Activated T-cell treated with anti-CD3 and anti-CD28 coated beads for 48 hours (primary cell): ENCODE measurements around the gene ATE1.
A peak's percentile ranks its signal among the peaks of the same experiment; 100 is the strongest.
"Not testable (repeated sequence)": the region's sequence is repeated elsewhere in the genome, so short reads cannot be mapped to it uniquely, and the experiment has no call there.

Source experiments
- DNase-seq: peaks from one replicate; pipeline ENCODE4 v3.0.0-alpha.2; 2020; ENCODE audit warnings: low read depth

Gene ATE1

GRCh38 chr10:121927841-121928527, at the start of gene ATE1:
Gene ATE1 (minus strand): TSS chr10:121928031. CDS start chr10:121927949, 82 bp downstream.
- peak; percentile 86 for DNase-seq

- DNase-seq = no peak
Measured at GRCh38 chr10:121976607-121977006, 48.8 kb upstream of the ATE1 start.

- DNase-seq = no peak
Measured at GRCh38 chr10:121975295-121976086, 47.7 kb upstream of the ATE1 start.

GRCh38 chr10:121974535-121975294, 46.9 kb upstream of the ATE1 start, which contains the start of gene NSMCE4A:
Gene NSMCE4A (minus strand): TSS chr10:121975217. CDS start chr10:121975165, 52 bp downstream.
- DNase-seq = peak; percentile 79

- DNase-seq = no peak
Measured at GRCh38 chr10:121974019-121974534, 46.2 kb upstream of the ATE1 start.

GRCh38 chr10:121969086-121969485, 41.3 kb upstream of the ATE1 start:
- not testable (repeated sequence) for DNase-seq

- DNase-seq = no peak
Measured at GRCh38 chr10:121965996-121966395, 38.2 kb upstream of the ATE1 start.

- no peak for DNase-seq
Measured at GRCh38 chr10:121961456-121961855, 33.6 kb upstream of the ATE1 start.

GRCh38 chr10:121959671-121960070, 31.8 kb upstream of the ATE1 start:
- no peak for DNase-seq

GRCh38 chr10:121956111-121957061, 28.6 kb upstream of the ATE1 start:
- no peak for DNase-seq

- no peak for DNase-seq
Measured at GRCh38 chr10:121952226-121952625, 24.4 kb upstream of the ATE1 start.

- DNase-seq = no peak
Measured at GRCh38 chr10:121949451-121949850, 21.6 kb upstream of the ATE1 start.

- no peak for DNase-seq
Measured at GRCh38 chr10:121949049-121949448, 21.2 kb upstream of the ATE1 start.

- DNase-seq = no peak
Measured at GRCh38 chr10:121947343-121948330, 19.8 kb upstream of the ATE1 start.

- no peak for DNase-seq
Measured at GRCh38 chr10:121942749-121943416, 15.1 kb upstream of the ATE1 start.

- no peak for DNase-seq
Measured at GRCh38 chr10:121941532-121941931, 13.7 kb upstream of the ATE1 start.

GRCh38 chr10:121936295-121936694, 8.5 kb upstream of the ATE1 start:
- no peak for DNase-seq

- no peak for DNase-seq
Measured at GRCh38 chr10:121935702-121936101, 7.9 kb upstream of the ATE1 start.
